GM18526 (cell line): ENCODE results near the gene KIF26A.

Experiments
- POLR2A ChIP-seq: IDR thresholded peaks from 3 replicates; pipeline ENCODE4 v1.6.1; 2011; ENCODE audit not compliant: insufficient read length; ENCODE audit errors: extremely low read depth

Gene KIF26A

DNA sequence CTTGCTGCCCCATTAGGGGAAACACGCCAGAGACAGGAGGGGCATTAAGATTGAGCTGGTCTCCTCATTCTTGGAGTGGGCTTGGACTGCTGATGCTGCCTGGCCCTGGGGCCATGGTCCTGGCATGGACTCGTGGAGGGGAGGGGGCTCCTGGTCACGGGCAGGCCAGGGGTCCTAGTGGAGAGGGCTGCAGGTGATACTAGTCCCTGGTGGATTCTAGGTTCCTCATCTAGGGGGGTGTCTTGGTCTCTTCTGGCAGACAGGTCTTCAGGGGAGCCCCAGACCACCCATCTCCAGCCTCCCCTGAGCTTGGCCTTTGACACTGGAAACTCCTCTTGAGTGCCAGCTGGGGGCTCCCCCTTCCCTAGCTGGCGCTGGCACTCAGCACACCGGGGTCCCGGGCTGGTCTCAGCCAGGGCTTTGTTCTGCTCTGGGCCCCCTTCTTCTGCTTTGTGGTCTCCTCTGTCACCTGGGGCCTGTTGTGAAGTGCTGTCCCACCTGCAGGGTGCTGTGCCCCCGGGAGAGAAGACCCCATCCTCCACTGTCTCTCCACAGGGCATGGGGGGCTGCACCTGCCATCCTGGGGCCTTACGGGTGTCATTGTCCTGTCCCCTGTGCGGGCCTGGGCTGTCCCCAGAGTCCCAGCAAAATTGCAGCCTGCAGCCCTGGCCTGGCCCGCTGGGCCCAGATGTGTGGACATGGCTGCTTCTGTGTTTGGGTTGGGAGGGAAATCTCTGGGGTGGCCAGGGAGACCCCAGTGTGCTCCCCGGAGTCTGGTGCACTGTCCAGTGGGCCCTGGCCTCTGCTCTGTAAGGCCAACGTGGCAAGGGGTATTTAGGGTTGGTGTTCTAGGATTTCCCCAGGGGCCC lies 2.3 kb downstream of the KIF26A start:
- no peak for TF ChIP-seq POLR2A

DNA sequence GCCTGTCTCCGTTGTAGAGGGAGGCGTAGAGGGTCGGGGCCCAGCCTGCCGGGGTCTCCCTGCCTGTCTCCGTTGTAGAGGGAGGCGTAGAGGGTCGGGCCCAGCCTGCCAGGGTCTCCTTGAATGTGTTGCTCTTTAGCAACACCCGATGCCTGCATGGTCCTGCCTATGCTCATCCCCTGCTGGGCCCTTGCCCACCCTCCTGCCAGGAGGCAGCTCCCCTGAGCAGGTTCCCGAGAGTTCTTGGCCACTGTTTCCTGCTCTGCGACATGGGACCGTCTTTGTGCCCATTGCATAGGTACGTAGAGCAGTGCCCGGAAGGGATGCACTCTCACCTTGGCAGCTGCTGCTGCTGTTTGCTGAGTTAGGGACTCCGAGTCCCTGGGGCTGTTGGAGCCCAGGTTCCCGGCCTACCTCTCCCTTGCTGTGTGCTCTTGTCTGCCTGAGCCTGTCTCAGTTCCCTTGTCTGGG lies 3.3 kb downstream of the KIF26A start:
- TF ChIP-seq POLR2A: no peak

GRCh38 chr14:104142136-104142945 lies 4.0 kb downstream of the KIF26A start:
- TF ChIP-seq POLR2A: no peak

- no peak for TF ChIP-seq POLR2A
Measured at GRCh38 chr14:104142946-104143470, 4.6 kb downstream of the KIF26A start.

GRCh38 chr14:104143521-104144452 lies 5.4 kb downstream of the KIF26A start:
- TF ChIP-seq POLR2A: no peak

DNA sequence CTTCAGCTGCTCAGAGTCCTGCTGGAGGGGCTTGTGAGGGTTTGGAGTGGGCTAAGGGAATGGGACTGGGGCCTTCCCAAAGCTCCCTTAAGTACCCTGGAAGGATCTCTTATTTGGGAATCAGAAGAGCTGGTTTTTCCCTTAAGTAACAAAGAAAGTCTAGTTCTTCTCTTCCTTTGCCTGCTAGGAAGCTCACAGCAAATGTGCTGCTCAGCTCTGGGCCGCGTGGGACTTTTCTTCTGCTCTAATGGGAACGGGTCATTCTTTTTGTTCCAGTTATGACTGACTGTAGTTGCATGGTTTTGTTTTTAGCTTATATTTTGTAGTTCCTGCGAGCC lies 6.0 kb downstream of the KIF26A start:
- no peak for TF ChIP-seq POLR2A

DNA sequence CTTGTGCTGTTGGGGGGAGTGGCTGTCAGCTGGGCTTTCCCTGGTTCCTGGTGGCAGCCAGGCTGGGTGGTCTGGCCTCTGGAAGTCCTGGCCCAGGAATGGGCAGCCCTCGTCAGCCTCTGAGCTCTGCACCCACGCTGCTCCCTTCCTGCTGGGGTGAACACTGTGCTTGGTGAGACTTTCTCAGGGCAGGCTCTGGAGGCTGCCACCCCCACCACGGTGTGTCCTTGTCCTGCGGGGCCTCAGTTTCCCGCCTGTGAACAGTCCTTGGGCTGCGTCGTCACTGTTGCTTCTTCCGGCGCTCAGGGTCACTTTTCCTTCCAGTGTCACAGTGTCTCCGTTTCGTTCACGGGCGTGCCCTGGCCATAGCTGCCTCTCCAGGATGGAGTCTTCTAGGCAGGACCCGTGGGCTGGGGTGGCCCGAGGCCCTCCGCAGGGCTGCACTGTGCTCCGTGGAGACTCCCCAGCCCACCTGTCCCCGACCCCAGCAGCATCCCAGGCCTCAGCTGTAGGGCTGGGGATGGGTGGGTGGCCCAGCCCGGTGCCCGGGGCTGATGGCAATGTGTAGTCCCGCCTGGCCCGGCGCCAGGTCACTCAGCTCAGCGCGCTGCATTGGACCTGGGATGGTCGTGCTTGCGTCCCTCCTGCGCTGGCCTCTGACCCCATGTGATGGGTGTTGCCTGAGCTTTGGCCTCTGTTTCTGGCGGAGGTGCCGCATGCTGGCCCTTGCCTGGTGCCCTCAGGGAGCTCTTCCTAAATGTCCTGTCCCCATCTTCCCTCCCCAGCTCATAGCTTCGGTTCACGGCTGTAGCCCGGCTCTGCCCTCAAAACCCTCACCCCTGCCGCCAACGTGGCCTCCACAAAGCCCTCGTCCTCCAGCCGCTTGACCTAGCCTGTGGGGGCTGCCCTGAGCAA lies 6.8 kb downstream of the KIF26A start:
- no peak for TF ChIP-seq POLR2A

- TF ChIP-seq POLR2A: no peak
Measured at GRCh38 chr14:104145826-104146601, 7.6 kb downstream of the KIF26A start.

DNA sequence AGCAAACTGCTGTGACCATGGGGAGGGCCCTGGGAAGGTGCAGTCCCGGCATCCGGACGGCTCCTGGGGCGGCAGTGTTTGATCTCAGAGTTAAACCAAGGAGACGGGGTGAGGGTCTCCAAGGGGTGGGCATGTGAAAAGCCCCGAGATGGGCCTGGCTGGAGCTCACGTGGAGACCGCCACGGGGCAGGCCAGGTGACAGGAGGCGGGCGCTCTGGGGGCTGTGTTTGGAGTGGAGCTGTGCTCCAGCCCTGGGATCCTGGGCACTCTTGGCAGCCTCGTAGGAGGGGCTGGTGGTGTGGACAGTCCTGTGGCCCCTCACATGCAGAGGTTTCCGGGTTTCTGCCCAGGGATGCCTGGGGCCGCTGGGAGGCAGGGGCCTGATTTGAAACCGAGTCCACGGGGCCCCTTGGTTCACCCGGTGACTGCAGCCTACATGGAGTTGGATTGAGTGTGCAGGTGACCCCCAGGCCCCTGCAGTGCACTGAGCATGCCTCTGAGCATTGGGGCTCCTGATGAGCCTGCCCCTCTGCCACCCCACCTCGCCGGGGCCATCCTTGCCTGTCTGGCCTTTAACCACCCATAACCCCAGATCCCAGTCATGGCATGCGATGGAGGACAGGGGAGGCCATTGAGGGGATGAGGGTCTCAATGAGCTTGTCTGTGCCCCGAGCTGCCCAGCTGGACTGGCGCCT lies 8.4 kb downstream of the KIF26A start:
- no peak for TF ChIP-seq POLR2A

DNA sequence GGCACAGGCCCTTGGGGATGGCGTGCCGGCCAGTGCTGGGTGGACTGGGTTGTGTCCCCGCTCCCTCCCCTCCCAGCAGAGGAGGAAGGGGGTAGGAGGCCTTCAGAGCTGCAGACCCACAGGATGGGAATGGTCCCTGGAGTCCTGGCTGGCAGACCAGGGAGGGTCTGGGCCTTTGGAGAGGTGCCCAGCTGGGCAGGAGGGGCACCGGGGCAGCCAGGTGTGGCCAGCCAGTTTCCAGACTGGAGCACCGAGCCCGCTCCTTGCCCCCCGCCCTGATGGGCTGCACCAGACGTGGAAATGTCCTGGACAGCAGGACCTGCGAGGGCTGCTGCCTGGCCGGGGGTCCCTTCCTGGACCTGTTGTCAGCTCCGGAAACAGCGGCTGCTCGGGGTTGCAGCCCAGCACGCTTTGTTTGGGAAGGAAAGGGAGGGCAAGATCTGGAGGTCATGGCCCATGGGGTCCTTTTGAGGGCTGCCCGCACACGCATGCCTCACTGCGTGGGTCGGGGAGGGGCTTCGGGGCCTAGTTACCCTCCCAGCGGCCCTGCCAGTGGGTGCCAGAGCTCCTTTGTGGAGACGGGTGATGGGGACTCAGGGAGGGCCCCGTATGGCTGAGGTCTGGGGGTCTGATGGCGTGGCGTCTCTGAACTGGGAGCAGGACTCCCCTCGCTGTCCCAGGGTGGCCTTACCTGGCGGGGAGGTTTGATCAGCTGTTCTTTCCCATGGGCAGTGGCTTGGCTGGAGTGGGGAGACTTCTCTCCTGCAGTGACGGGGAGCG lies 9.1 kb downstream of the KIF26A start:
- no peak for TF ChIP-seq POLR2A

DNA sequence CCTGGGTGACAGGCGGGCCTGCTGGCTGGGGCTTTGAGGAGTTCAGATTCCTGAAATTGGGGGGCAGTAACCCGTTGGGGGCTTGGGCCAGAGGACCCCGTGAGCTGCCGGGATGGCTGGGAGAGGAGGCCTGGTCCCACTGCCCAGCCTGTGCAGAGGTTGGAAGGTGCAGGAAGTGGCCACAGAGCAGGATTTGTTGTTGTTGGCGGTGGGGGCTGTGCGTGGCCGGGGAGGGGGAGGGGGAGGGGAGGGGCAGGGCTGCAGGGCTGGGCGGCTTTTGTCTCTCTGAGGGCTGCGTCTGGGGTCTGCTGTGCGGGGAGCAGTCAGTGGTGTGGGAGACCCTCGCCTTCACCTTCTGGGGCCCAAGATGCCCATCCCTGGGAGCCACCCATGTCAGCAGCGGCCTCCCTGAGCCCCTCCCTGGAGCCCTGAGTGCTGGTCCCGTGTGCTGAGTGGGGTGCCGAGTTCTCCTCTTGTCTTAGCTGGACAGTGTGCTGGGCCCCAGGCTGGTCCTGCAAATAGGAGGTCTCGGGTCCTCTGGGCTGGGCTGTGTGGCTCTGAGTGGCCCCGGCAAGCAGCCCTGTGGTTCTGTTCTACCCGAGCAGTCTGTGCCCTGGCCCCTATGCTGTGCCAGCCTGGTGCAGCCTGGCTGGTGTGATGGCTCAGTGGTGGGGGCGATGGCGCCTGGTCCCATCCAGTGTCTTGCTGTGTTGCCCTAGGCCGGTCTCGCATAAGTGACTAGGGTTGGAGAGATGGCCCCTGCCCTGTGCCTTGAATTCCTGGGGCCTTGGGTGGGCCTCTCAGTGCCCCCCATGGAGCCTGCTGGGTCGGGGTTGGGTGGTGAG lies 10.3 kb downstream of the KIF26A start:
- TF ChIP-seq POLR2A: no peak
